NT2/D1 (cell line): Measurements from ENCODE around the gene SAFB.

Experiments used
- SUZ12 ChIP-seq: IDR thresholded peaks from 2 replicates; pipeline ENCODE4 v1.6.1; 2011; ENCODE audit not compliant: insufficient read length, insufficient read depth; ENCODE audit errors: extremely low read depth
- YY1 ChIP-seq: IDR thresholded peaks from 2 replicates; pipeline ENCODE4 v1.6.1; 2011; ENCODE audit not compliant: insufficient read length, insufficient read depth
- ZNF274 ChIP-seq: IDR thresholded peaks from 2 replicates; pipeline ENCODE4 v1.6.1; 2011; ENCODE audit warnings: mild to moderate bottlenecking, low read depth, low read length

- no peak for TF ChIP-seq ZNF274
- TF ChIP-seq YY1: no peak
- no peak for TF ChIP-seq SUZ12
These were observed 69.9 kb downstream of the SAFB start for GRCh38 chr19:5692723-5693194.
